OCI-LY1 (cell line): ENCODE results near the gene OLFM4.

ENCODE experiments used
- H2AFZ ChIP-seq: fragments of 200-600 bp; sonication (generic), shearing (Covaris generic); 2 replicates; pipeline ENCODE4 v1.6.0; 2014; ENCODE audit warnings: antibody characterized with exemption, mild to moderate bottlenecking, low read length
- H3F3A ChIP-seq: fragments of 200-600 bp; sonication (generic), shearing (Covaris generic); 2 replicates; pipeline ENCODE4 v1.6.0; 2014; ENCODE audit warnings: mild to moderate bottlenecking, antibody characterized with exemption, low read length, moderate library complexity; ENCODE audit not compliant: insufficient read depth
- H3K27ac ChIP-seq: fragments of 200-600 bp; sonication (generic); 2 replicates; pipeline ENCODE4 v1.5.1; 2014; ENCODE audit warnings: low read length, mixed run types, mild to moderate bottlenecking, low read depth; ENCODE audit not compliant: poor library complexity, severe bottlenecking
- H3K27me3 ChIP-seq: fragments of 200-600 bp; sonication (generic); 2 replicates; pipeline ENCODE4 v1.6.0; 2014; ENCODE audit warnings: antibody characterized with exemption, mild to moderate bottlenecking, low read length, moderate library complexity; ENCODE audit not compliant: insufficient read depth
- H3K36me3 ChIP-seq: fragments of 200-600 bp; sonication (generic); 2 replicates; pipeline ENCODE4 v1.6.1; 2014; ENCODE audit warnings: mild to moderate bottlenecking, antibody characterized with exemption, low read length, moderate library complexity, mixed read lengths; ENCODE audit not compliant: insufficient read depth
- H3K4me1 ChIP-seq: fragments of 200-600 bp; sonication (generic); 2 replicates; pipeline ENCODE4 v1.5.1; 2014; ENCODE audit warnings: mild to moderate bottlenecking, low read length, moderate library complexity; ENCODE audit not compliant: insufficient read depth, severe bottlenecking
- H3K4me2 ChIP-seq: fragments of 200-600 bp; sonication (generic), shearing (Covaris generic); 2 replicates; pipeline ENCODE4 v1.6.1; 2014; ENCODE audit warnings: low read length
- H3K4me3 ChIP-seq: fragments of 200-600 bp; sonication (generic); 2 replicates; pipeline ENCODE4 v1.5.1; 2014; ENCODE audit warnings: low read length, low read depth, mild to moderate bottlenecking, mixed read lengths; ENCODE audit not compliant: poor library complexity, severe bottlenecking
- H3K79me2 ChIP-seq: fragments of 200-600 bp; shearing (Covaris generic); 2 replicates; pipeline ENCODE4 v1.6.1; 2016; ENCODE audit warnings: mixed run types, low read length, mixed read lengths; ENCODE audit not compliant: insufficient read depth
- H3K9ac ChIP-seq: fragments of 200-600 bp; sonication (generic), shearing (Covaris generic); 2 replicates; pipeline ENCODE4 v1.6.1; 2014; ENCODE audit warnings: mild to moderate bottlenecking, low read length, mixed read lengths
- H3K9me2 ChIP-seq: fragments of 200-600 bp; sonication (generic), shearing (Covaris generic); 2 replicates; pipeline ENCODE4 v1.6.1; 2014; ENCODE audit warnings: low read depth, mild to moderate bottlenecking, low read length, mixed read lengths
- H3K9me3 ChIP-seq: fragments of 200-600 bp; shearing (Covaris generic); 2 replicates; pipeline ENCODE4 v1.6.1; 2014; ENCODE audit warnings: low read length, mixed read lengths
- H4K20me1 ChIP-seq: fragments of 200-600 bp; sonication (generic), shearing (Covaris generic); 2 replicates; pipeline ENCODE4 v1.6.0; 2016; ENCODE audit warnings: mild to moderate bottlenecking, low read length; ENCODE audit not compliant: insufficient read depth
- CTCF ChIP-seq: fragments of 200-600 bp; sonication (generic), shearing (Covaris generic); IDR thresholded peaks from 2 replicates; pipeline ENCODE4 v1.5.1; 2017; ENCODE audit warnings: mild to moderate bottlenecking, antibody characterized with exemption, low read length, moderate library complexity, mixed read lengths
- EZH2 ChIP-seq: fragments of 200-600 bp; sonication (generic), shearing (Covaris generic); IDR thresholded peaks from 2 replicates; pipeline ENCODE4 v1.8.0; 2017; ENCODE audit warnings: borderline replicate concordance, mixed run types, mild to moderate bottlenecking, antibody characterized with exemption, low read length, moderate library complexity, mixed read lengths

OLFM4 gene

GRCh38 chr13:53020764-53021335 lies 7.8 kb upstream of the OLFM4 start:
- Histone ChIP-seq H3K9me2 (no peaks in the 10 kb centered on the region), H3K27ac (no peak overlapping the region), H2AFZ (no peak overlapping the region), H3K4me1 (no peaks in the 10 kb centered on the region), H3F3A (no peaks in the 10 kb centered on the region), H3K27me3 (no peaks in the 10 kb centered on the region), H3K79me2 (no peaks in the 10 kb centered on the region), H3K4me2 (no peak overlapping the region), H3K36me3 (no peaks in the 10 kb centered on the region), H3K9ac (no peak overlapping the region), H3K4me3 (no peak overlapping the region), H3K9me3 (no peaks in the 10 kb centered on the region), H4K20me1 (no peaks in the 10 kb centered on the region)
- TF ChIP-seq EZH2, result no peak

GRCh38 chr13:53023246-53023645 lies 5.4 kb upstream of the OLFM4 start:
- H3K27me3 ChIP-seq, result no peaks in the 10 kb centered on the region
- H3K9ac ChIP-seq, result no peak overlapping the region
- H3K9me2 ChIP-seq, result no peaks in the 10 kb centered on the region
- H3K4me2 ChIP-seq, result no peak overlapping the region
- no peak for TF ChIP-seq EZH2
- no peak for TF ChIP-seq CTCF
- no peak overlapping the region for H3K4me3 ChIP-seq
- no peaks in the 10 kb centered on the region for H3K4me1 ChIP-seq
- no peaks in the 10 kb centered on the region for H3K79me2 ChIP-seq
- no peaks in the 10 kb centered on the region for H3F3A ChIP-seq
- no peaks in the 10 kb centered on the region for H4K20me1 ChIP-seq
- no peak overlapping the region for H3K27ac ChIP-seq
- no peaks in the 10 kb centered on the region for H3K36me3 ChIP-seq
- H3K9me3 ChIP-seq, result no peaks in the 10 kb centered on the region
- no peak overlapping the region for H2AFZ ChIP-seq

GRCh38 chr13:53028063-53028462 lies 550 bp upstream of the OLFM4 start:
- TF ChIP-seq CTCF (no peak), EZH2 (no peak)
- no peak overlapping the region for H3K4me3 ChIP-seq
- no peaks in the 10 kb centered on the region for H4K20me1 ChIP-seq
- no peaks in the 10 kb centered on the region for H3K9me3 ChIP-seq
- no peaks in the 10 kb centered on the region for H3K9me2 ChIP-seq
- no peaks in the 10 kb centered on the region for H3K36me3 ChIP-seq
- no peak overlapping the region for H3K27ac ChIP-seq
- H3K9ac ChIP-seq, result no peak overlapping the region
- H3K79me2 ChIP-seq, result no peaks in the 10 kb centered on the region
- H3K4me1 ChIP-seq, result no peaks in the 10 kb centered on the region
- H3K27me3 ChIP-seq, result no peaks in the 10 kb centered on the region
- no peak overlapping the region for H3K4me2 ChIP-seq
- no peak overlapping the region for H2AFZ ChIP-seq
- no peaks in the 10 kb centered on the region for H3F3A ChIP-seq

- H3K27ac ChIP-seq, result no peak overlapping the region
- no peak for TF ChIP-seq CTCF
- TF ChIP-seq EZH2, result no peak
- H3K9ac ChIP-seq, result no peak overlapping the region
- H3K9me3 ChIP-seq, result no peaks in the 10 kb centered on the region
- no peaks in the 10 kb centered on the region for H3F3A ChIP-seq
- no peak overlapping the region for H2AFZ ChIP-seq
- H3K9me2 ChIP-seq, result no peaks in the 10 kb centered on the region
- no peak overlapping the region for H3K4me3 ChIP-seq
- H3K4me1 ChIP-seq, result no peaks in the 10 kb centered on the region
- H4K20me1 ChIP-seq, result no peaks in the 10 kb centered on the region
- no peaks in the 10 kb centered on the region for H3K79me2 ChIP-seq
- H3K4me2 ChIP-seq, result no peak overlapping the region
- H3K36me3 ChIP-seq, result no peaks in the 10 kb centered on the region
- H3K27me3 ChIP-seq, result no peaks in the 10 kb centered on the region
These were observed 4.2 kb downstream of the OLFM4 start for GRCh38 chr13:53032849-53033248.
